CD4-positive, alpha-beta T cell treated with Interleukin-15 for 1 hour (primary cell): Measurements from ENCODE around the gene SERPINB5.

Experiments used
- DNase-seq: peaks from one replicate; pipeline ENCODE4 v3.0.0-alpha.2; 2020

The SERPINB5 gene

DNA sequence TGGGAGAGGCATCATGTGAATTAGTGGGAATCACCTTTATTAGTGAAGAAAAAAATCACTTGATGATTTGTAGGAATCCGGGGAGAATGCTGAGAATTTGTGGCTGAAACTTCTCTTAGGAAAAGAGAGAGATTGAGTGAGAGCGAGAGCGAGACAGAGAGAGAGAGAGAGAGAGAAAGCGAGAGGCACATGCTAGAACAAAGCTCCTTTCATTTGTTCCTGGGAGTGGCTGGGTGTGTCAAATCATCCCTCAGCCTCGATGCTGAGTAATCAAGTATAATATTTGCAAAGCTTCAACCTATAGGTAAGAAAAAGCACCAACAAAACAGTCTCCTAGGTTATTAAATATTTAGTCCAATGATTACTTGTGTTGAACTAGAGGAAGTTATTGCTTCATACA, 4.4 kb upstream of the SERPINB5 start:
- DNase-seq, result no peak

GRCh38 chr18:63477200-63477599, 442 bp downstream of the SERPINB5 start:
- DNase-seq, result no peak

DNA sequence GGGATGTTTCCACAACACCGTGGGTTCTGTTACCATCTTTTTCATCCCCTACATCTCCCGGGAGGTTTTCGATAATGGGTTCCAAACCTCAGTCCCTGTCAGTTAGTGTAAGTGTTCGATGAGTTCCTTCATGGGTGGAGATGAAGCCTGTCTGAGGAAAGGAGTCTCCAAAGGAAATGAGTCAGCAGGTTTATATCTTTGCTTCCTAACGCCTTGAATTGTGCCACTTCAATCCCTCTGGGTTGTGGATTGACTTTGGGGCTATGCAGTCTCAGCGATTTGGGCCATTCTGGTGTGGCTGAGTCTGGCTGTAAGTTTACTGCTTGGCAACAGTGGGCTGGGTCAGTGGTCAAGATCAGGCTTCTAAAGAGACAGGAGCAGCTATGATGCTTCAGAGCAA, 1.2 kb downstream of the SERPINB5 start:
- no peak for DNase-seq

DNA sequence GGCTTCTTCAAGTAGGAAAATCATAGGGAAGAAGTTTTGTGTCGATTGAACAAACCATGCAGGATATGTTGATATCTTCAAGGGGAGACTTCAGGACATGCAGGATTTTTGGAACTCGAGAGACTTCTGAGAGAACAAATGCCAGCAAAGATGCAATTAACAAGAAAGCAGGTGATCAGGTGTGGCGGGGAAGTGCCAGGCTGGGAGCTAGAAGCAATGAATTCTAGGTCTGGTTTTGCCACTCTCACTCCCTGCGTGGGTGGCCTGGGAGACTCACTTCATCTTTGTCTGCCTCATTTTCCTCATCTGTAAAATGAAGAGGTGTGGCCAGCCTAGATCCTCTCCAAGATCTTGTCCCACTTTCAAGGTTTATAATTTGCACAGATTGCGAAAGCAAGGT, 3.1 kb downstream of the SERPINB5 start:
- DNase-seq, result no peak

DNA sequence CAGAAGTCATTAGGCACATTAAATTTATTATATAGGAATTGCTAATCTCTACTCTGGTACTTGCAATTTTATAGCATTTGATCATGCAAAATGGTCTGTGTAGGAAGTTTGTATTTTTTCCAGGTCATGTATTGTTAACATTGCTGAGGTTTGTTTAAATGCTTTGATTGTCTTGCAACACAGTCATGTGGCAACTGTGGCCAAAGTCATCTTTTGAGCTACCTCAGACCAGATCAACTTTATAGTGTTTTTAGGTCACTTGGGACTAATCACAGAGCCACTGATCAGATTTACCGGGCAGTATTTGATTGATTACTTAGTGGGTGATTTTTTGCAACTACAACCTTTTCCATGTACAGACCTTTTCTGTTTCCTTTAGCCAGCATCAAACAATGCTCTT, 3.7 kb downstream of the SERPINB5 start:
- DNase-seq, result no peak

DNA sequence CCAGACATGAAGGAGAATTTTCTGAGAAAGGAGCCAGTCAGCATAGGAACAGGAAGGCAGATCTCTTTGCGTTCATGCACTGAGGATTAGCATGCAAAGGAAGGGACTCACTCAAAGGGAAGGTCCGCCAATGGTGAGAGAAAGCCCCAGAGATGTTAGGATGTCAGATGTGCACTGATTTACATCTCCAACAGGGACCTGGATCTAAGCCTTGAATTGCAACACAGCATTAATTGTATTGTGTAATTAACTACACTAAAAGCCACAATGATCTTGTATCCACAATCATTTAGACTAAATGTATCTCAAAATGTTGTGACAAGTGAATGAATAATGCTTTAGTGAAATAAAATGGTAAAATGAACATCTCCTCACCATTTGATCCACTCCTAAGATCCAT, 4.2 kb downstream of the SERPINB5 start:
- no peak for DNase-seq

GRCh38 chr18:63487676-63488075, 10.9 kb downstream of the SERPINB5 start:
- DNase-seq, result no peak

GRCh38 chr18:63488160-63488559, 11.4 kb downstream of the SERPINB5 start:
- no peak for DNase-seq

DNA sequence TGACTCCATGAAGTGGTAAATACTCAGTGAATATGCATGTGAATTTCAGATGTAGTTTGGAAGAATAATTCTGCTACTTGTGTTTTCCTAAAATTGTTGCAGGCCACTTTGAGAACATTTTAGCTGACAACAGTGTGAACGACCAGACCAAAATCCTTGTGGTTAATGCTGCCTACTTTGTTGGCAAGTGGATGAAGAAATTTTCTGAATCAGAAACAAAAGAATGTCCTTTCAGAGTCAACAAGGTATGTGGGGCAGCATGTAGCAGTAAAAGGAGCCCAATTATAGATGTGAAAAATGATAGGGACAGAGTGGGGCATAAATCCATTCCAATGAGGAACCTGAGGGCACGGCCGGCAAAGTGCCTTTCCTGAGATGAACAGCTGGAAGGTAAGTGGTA, 16.1 kb downstream of the SERPINB5 start:
- no peak for DNase-seq

- no peak for DNase-seq
Observed at GRCh38 chr18:63495675-63496074, 18.9 kb downstream of the SERPINB5 start.

DNA sequence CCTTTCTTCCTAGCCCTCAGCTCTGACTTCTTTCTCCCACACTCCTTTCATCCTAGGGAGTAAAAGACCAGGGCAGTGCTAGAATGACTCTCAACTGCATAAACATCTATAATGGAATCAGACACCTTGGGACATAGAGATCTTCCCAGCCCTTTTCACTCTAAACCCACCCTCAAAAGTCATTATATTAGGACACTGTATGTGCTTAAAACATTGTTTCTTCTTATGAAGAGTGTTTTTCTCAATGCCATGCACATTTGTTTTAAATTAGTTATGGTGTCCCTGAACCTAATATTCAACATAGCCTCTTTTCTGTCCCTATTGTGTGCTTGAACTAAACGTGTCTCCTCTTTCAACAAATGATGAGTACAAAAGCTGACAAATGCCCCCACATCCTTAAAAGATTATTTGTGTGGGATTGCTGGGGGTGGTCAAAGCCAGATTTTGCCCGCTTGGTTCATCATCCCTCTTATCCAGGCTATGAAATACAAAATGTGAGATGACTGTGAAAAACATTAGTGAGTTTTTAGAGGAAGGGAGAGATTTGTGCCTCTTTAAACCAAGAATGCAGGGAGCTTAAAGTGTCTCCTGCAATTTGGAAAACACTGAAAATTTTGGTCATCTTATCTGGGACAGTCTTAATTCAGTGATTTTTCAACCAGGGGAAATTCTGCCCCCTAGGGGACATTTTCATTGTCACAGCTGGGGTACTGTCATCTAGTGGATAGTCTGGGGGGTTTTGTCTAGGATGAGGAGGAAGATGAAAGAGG, 29.0 kb downstream of the SERPINB5 start:
- DNase-seq, result no peak

- DNase-seq, result no peak
Observed at GRCh38 chr18:63506336-63506646, 29.5 kb downstream of the SERPINB5 start.

- DNase-seq, result no peak
Observed at GRCh38 chr18:63508596-63508995, 31.8 kb downstream of the SERPINB5 start.

GRCh38 chr18:63511285-63511684, 34.5 kb downstream of the SERPINB5 start:
- DNase-seq, result no peak

- no peak for DNase-seq
Observed at GRCh38 chr18:63514326-63514725, 37.6 kb downstream of the SERPINB5 start.

- DNase-seq, result no peak
Observed at GRCh38 chr18:63514888-63515678, 38.3 kb downstream of the SERPINB5 start.

GRCh38 chr18:63515801-63516200, 39.0 kb downstream of the SERPINB5 start:
- no peak for DNase-seq

DNA sequence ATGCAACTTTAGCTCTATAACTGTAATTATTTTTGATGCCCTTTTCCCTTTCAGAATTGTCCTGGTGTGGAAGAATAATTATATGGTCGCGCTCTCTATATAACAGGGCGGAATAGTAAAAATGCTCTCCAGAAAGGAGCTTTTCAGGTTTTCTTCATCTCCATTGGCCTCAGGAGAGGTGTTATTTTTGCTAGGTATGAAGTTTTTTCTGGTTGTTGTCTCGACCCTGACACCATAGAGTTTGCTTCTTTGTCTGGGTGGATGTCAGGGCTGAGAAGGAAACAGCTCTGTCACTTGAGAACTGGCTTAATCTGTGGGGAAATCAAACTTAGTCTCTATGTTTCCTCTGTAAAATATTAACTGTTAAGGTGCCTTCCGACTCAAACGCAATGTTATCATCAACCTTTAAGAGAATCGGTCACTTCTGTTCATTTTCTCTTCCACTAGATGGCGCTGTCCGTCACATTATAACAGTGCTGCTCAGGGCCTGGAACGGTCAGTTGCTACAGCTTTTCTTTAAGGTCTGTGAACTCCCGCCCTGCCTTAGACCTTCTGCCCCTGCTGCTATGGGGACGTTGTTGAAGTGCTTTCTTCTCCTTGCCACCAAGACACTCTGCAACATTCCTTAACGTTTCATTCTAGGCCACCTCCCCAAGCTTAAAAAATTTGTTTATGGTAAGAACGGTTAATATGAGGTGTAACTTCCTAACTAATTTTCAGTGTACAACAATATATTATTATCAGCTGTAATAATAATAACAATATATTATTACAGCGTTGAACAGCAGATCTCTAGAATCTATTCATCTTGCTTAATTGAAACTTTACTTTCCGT, 41.6 kb downstream of the SERPINB5 start:
- peak; percentile 37 for DNase-seq

DNA sequence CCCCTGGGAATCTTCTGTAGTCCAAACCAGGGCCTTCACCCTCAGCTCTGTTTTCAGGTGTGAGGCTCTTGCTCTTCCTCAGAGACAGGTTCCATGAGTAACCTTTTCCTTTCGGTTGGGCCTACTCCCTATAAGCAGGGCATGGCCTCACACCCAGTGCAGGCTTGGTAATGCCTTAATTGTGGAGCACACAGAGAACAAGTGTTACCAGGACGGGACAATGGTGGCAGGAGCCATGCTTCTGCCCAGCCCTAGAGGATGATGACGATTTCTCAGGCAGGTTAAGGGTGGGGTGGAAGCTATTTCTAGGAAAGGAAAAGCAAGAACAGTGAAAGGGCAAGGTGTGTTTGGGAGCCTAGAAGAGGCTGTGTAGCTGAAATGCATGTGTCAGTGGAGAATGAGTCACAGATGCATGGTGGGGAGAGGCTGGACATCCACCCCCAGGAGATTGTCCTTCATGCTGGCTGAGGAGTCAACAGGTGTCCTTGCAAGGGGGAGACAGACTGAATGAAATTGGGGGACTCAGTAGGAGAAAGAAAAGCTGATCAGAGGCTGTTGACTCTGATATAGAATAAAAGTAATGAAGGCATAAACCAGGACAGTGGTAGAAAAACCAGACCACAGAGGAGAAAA, 43.4 kb downstream of the SERPINB5 start:
- DNase-seq, result no peak

- no peak for DNase-seq
Observed at GRCh38 chr18:63523660-63524059, 46.9 kb downstream of the SERPINB5 start.

DNA sequence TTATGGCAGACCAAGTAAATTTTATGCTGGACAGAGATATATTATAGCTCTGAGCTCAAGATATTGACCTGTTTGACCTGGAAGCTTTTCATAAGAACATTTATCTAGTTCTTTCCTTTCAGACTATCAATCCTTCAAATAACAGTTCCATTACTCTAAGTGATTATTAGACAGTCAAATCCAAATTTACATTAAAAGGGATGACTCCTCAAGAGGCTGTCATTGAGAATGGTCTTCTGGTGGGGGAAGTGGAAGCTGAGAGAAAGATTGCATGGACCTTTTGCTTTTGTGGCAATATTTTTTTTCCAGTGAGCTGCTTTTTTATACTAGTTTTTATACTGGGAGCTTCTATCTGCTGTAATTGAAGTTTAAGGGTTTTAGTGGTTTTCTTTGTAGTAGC, 50.5 kb downstream of the SERPINB5 start:
- no peak for DNase-seq

GRCh38 chr18:63528863-63529492, 52.2 kb downstream of the SERPINB5 start:
- DNase-seq, result no peak

DNA sequence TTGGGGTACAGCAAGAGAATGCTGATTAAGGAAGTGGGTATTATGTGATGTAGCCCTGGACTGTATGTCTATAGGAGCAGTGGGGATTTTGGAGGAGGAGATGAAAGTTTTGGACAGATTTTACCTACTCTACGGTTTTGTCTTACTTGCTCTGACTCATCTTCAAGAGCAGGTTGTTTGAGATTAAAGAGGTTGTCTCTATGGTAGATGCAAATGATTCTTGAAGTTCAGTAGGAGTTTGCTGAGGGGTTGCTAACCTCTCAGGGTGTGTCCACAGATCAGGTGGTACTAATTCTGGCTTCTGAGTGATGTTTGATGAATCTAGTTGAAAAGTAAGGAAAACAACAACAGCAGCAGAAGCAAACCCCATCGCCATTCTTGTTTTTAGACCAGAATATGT, 55.7 kb downstream of the SERPINB5 start:
- DNase-seq, result no peak
